C4-2B (cell line): ENCODE data around the gene IFNA16.
"Not testable (repeated sequence)": the region's sequence is repeated elsewhere in the genome, so short reads cannot be mapped to it uniquely, and the experiment has no call there.

Source experiments
- H3K27ac ChIP-seq: fragments of 450-650 bp; 2 replicates; pipeline ENCODE4 v1.5.1; 2017
- CTCF ChIP-seq: fragments of 450-650 bp; conservative IDR thresholded peaks from 2 replicates; pipeline ENCODE4 v1.5.1; 2017; ENCODE audit warnings: mild to moderate bottlenecking
- ZFX ChIP-seq: fragments of 450-650 bp; IDR thresholded peaks from 2 replicates; pipeline ENCODE4 v1.6.1; 2017

IFNA16 gene

GRCh38 chr9:21217211-21217610 is at the start of gene IFNA16:
Gene IFNA16, minus strand, starts transcription at chr9:21217311. Its CDS starts 6 bp downstream, at chr9:21217305.
- H3K27ac ChIP-seq: not testable (repeated sequence)

GRCh38 chr9:21265421-21266189 is 48.5 kb upstream of the IFNA16 start:
- no peak overlapping the region for H3K27ac ChIP-seq
- no peak for TF ChIP-seq CTCF
- TF ChIP-seq ZFX: no peak

- TF ChIP-seq CTCF (no peak), ZFX (no peak)
- no peak overlapping the region for H3K27ac ChIP-seq
Observed at GRCh38 chr9:21255538-21256212, 38.6 kb upstream of the IFNA16 start.

- TF ChIP-seq ZFX: no peak
- TF ChIP-seq CTCF: peak; percentile 77
- no peak overlapping the region for H3K27ac ChIP-seq
Observed at GRCh38 chr9:21252721-21253547, 35.8 kb upstream of the IFNA16 start.

GRCh38 chr9:21251638-21252037 is 34.5 kb upstream of the IFNA16 start:
- TF ChIP-seq CTCF (no peak), ZFX (no peak)
- H3K27ac ChIP-seq: no peak overlapping the region

GRCh38 chr9:21251190-21251589 is 34.1 kb upstream of the IFNA16 start:
- no peak overlapping the region for H3K27ac ChIP-seq
- no peak for TF ChIP-seq ZFX
- TF ChIP-seq CTCF: no peak

- H3K27ac ChIP-seq: no peak overlapping the region
- TF ChIP-seq CTCF (no peak), ZFX (no peak)
Observed at GRCh38 chr9:21244836-21245235, 27.7 kb upstream of the IFNA16 start.
